Neural cell (in vitro differentiated cells): ENCODE data around the gene ITFG1. TPM values are rescaled to one million over a fixed set of nuclear protein-coding genes. Genes with fewer than 3 reads are reported as not detected.

Experiments
- H2AFZ ChIP-seq: fragments of 200-600, 300-800 bp; sonication (generic), shearing (Covaris generic); 2 replicates; pipeline ENCODE4 v1.6.0; 2014; ENCODE audit warnings: low read depth, mild to moderate bottlenecking, antibody characterized with exemption, low read length, moderate library complexity
- H3F3A ChIP-seq: fragments of 200-600 bp; shearing (Covaris generic); 2 replicates; pipeline ENCODE4 v1.6.1; 2016; ENCODE audit warnings: mild to moderate bottlenecking, moderate library complexity, mixed read lengths, antibody characterized with exemption, low read length; ENCODE audit not compliant: insufficient read depth, poor library complexity, severe bottlenecking
- H3K27ac ChIP-seq: fragments of 200-600, 300-800 bp; sonication (generic), shearing (Covaris generic); 2 replicates; pipeline ENCODE4 v1.5.1; 2014; ENCODE audit warnings: mild to moderate bottlenecking, low read length, moderate library complexity
- H3K27me3 ChIP-seq: fragments of 300-800, 200-600 bp; sonication (generic), shearing (Covaris generic); 2 replicates; pipeline ENCODE4 v1.6.0; 2014; ENCODE audit warnings: mild to moderate bottlenecking, low read depth, low read length, moderate library complexity; ENCODE audit not compliant: insufficient read depth
- H3K36me3 ChIP-seq: fragments of 300-800, 200-600 bp; sonication (generic), shearing (Covaris generic); 2 replicates; pipeline ENCODE4 v1.5.1; 2014; ENCODE audit warnings: mild to moderate bottlenecking, antibody characterized with exemption, low read length, moderate library complexity; ENCODE audit not compliant: insufficient read depth
- H3K4me2 ChIP-seq: fragments of 300-800, 200-600 bp; sonication (generic), shearing (Covaris generic); 2 replicates; pipeline ENCODE4 v1.6.0; 2014; ENCODE audit warnings: mild to moderate bottlenecking, low read length
- H3K4me3 ChIP-seq: fragments of 300-800, 200-600 bp; sonication (generic), shearing (Covaris generic); 2 replicates; pipeline ENCODE4 v1.5.1; 2014; ENCODE audit warnings: mild to moderate bottlenecking, low read length, moderate library complexity
- H3K79me2 ChIP-seq: fragments of 200-600 bp; shearing (Covaris generic); replicated peaks from 2 replicates; pipeline ENCODE4 v1.6.0; 2014; ENCODE audit warnings: mild to moderate bottlenecking, low read length, moderate library complexity; ENCODE audit not compliant: insufficient read depth
- H3K9ac ChIP-seq: fragments of 300-800, 200-600 bp; sonication (generic), shearing (Covaris generic); 2 replicates; pipeline ENCODE4 v1.6.1; 2016; ENCODE audit warnings: mild to moderate bottlenecking, low read length, mixed read lengths
- H3K9me2 ChIP-seq: fragments of 200-600 bp; shearing (Covaris generic); 2 replicates; pipeline ENCODE4 v1.6.1; 2016; ENCODE audit warnings: mild to moderate bottlenecking, low read length, mixed read lengths; ENCODE audit not compliant: insufficient read depth
- H3K9me3 ChIP-seq: fragments of 200-600, 300-800 bp; sonication (generic), shearing (Covaris generic); 2 replicates; pipeline ENCODE4 v1.6.1; 2016; ENCODE audit warnings: mild to moderate bottlenecking, mixed run types, low read length, moderate library complexity, mixed read lengths
- H4K20me1 ChIP-seq: fragments of 200-600 bp; shearing (Covaris generic); 2 replicates; pipeline ENCODE4 v1.6.1; 2016; ENCODE audit warnings: mild to moderate bottlenecking, mixed run types; ENCODE audit not compliant: insufficient read depth
- CTCF ChIP-seq: fragments of 450-650 bp; IDR thresholded peaks from 2 replicates; pipeline ENCODE4 v1.5.1; 2014; ENCODE audit warnings: antibody characterized with exemption, mild to moderate bottlenecking, moderate library complexity; ENCODE audit not compliant: poor library complexity, severe bottlenecking
- EP300 ChIP-seq: fragments of 450-650 bp; conservative IDR thresholded peaks from 2 replicates; pipeline ENCODE4 v1.6.1; 2014; ENCODE audit warnings: antibody characterized with exemption, mild to moderate bottlenecking, moderate library complexity; ENCODE audit not compliant: poor library complexity, severe bottlenecking
- EZH2 ChIP-seq: fragments of 200-600, 300-800 bp; shearing (Covaris generic), sonication (generic); IDR thresholded peaks from 2 replicates; pipeline ENCODE4 v1.6.1; 2014; ENCODE audit warnings: antibody characterized with exemption, low read length, borderline replicate concordance, mild to moderate bottlenecking; ENCODE audit not compliant: insufficient read depth, poor library complexity, severe bottlenecking
- MXI1 ChIP-seq: fragments of 450-650 bp; conservative IDR thresholded peaks from 2 replicates; pipeline ENCODE4 v1.6.1; 2014; ENCODE audit warnings: antibody characterized with exemption, mild to moderate bottlenecking; ENCODE audit not compliant: poor library complexity, severe bottlenecking
- POLR2AphosphoS5 ChIP-seq: IDR thresholded peaks from 2 replicates; pipeline ENCODE4 v1.6.1; 2012
- RAD21 ChIP-seq: fragments of 450-650 bp; conservative IDR thresholded peaks from 2 replicates; pipeline ENCODE4 v1.6.1; 2014; ENCODE audit warnings: antibody characterized with exemption, mild to moderate bottlenecking, moderate library complexity
- REST ChIP-seq: IDR thresholded peaks from 2 replicates; pipeline ENCODE4 v1.6.1; 2012; ENCODE audit warnings: borderline replicate concordance
- SMC3 ChIP-seq: fragments of 450-650 bp; conservative IDR thresholded peaks from 2 replicates; pipeline ENCODE4 v1.6.1; 2014; ENCODE audit warnings: antibody characterized with exemption, mild to moderate bottlenecking, moderate library complexity; ENCODE audit not compliant: poor library complexity
- TAF1 ChIP-seq: IDR thresholded peaks from 2 replicates; pipeline ENCODE4 v1.6.1; 2012; ENCODE audit warnings: low read depth
- polyA plus RNA-seq: library from polyadenylated mRNA; depleted of rRNA; stranded (reverse); fragments of >200 nt; gene quantifications from 2 replicates; pipeline ENCODE4 v1.2.3, GENCODE V29; 2014

The ITFG1 gene
- polyA plus RNA-seq, 1 donor from 2014 or later, result 155 TPM

- H3K4me3 ChIP-seq, result no peak overlapping the region
- no peaks in the 10 kb centered on the region for H4K20me1 ChIP-seq
- H3K36me3 ChIP-seq, result no peaks in the 10 kb centered on the region
- H3F3A ChIP-seq, result no peaks in the 10 kb centered on the region
- no peak overlapping the region for H3K27ac ChIP-seq
- no peaks in the 10 kb centered on the region for H3K9me3 ChIP-seq
- no peaks in the 10 kb centered on the region for H3K79me2 ChIP-seq
- H3K27me3 ChIP-seq, result no peaks in the 10 kb centered on the region
- no peak overlapping the region for H3K9ac ChIP-seq
- H2AFZ ChIP-seq, result no peak overlapping the region
- TF ChIP-seq REST, result no peak
- no peak for TF ChIP-seq SMC3
- TF ChIP-seq RAD21, result no peak
- H3K4me2 ChIP-seq, result no peak overlapping the region
- no peaks in the 10 kb centered on the region for H3K9me2 ChIP-seq
Observed at GRCh38 chr16:47254756-47255155, 206.1 kb downstream of the ITFG1 start.

- Histone ChIP-seq H2AFZ (no peak overlapping the region), H4K20me1 (no peaks in the 10 kb centered on the region), H3K9me3 (no peaks in the 10 kb centered on the region), H3K27me3 (no peaks in the 10 kb centered on the region), H3K4me2 (no peak overlapping the region), H3K36me3 (no peaks in the 10 kb centered on the region), H3K4me3 (no peak overlapping the region), H3F3A (no peaks in the 10 kb centered on the region), H3K79me2 (no peaks in the 10 kb centered on the region), H3K27ac (no peak overlapping the region), H3K9me2 (no peaks in the 10 kb centered on the region), H3K9ac (no peak overlapping the region)
- no peak for TF ChIP-seq MXI1
- no peak for TF ChIP-seq EZH2
- no peak for TF ChIP-seq CTCF
Observed at GRCh38 chr16:47250983-47251382, 209.9 kb downstream of the ITFG1 start.

- no peak overlapping the region for H2AFZ ChIP-seq
- H3K4me3 ChIP-seq, result no peak overlapping the region
- no peak overlapping the region for H3K27ac ChIP-seq
- no peaks in the 10 kb centered on the region for H3K36me3 ChIP-seq
- H3K9me3 ChIP-seq, result no peaks in the 10 kb centered on the region
- H4K20me1 ChIP-seq, result no peaks in the 10 kb centered on the region
- H3K9me2 ChIP-seq, result no peaks in the 10 kb centered on the region
- no peaks in the 10 kb centered on the region for H3F3A ChIP-seq
- H3K27me3 ChIP-seq, result no peaks in the 10 kb centered on the region
- no peak overlapping the region for H3K4me2 ChIP-seq
- H3K9ac ChIP-seq, result no peak overlapping the region
- H3K79me2 ChIP-seq, result no peaks in the 10 kb centered on the region
- no peak for TF ChIP-seq TAF1
- no peak for TF ChIP-seq EP300
- TF ChIP-seq RAD21, result no peak
- TF ChIP-seq EZH2, result no peak
- TF ChIP-seq POLR2AphosphoS5, result no peak
- TF ChIP-seq CTCF, result no peak
Observed at GRCh38 chr16:47247690-47248089, 213.2 kb downstream of the ITFG1 start.
